H9 (cell line): Measurements from ENCODE around the gene RGP1. TPM values are rescaled to one million over a fixed set of nuclear protein-coding genes. Genes with fewer than 3 reads are reported as not detected.

ENCODE experiments used
- DNase-seq: peaks from one replicate; pipeline ENCODE4 v3.0.0-alpha.2; 2017
- H2AFZ ChIP-seq: one replicate; pipeline ENCODE4 v1.6.1; 2013; ENCODE audit warnings: mild to moderate bottlenecking, low read length, control low read depth, moderate library complexity
- H2AK5ac ChIP-seq: 2 replicates; pipeline ENCODE4 v1.6.1; 2013; ENCODE audit warnings: low read length, control low read depth, mixed read lengths; ENCODE audit not compliant: insufficient read length
- H2BK120ac ChIP-seq: one replicate; pipeline ENCODE4 v1.6.1; 2013; ENCODE audit warnings: low read depth, mild to moderate bottlenecking, low read length, control low read depth, inconsistent platforms; ENCODE audit not compliant: poor library complexity, severe bottlenecking
- H2BK12ac ChIP-seq: 2 replicates; pipeline ENCODE4 v1.6.1; 2013; ENCODE audit warnings: low read length, control low read depth, mixed read lengths, low read depth; ENCODE audit not compliant: insufficient read length
- H2BK15ac ChIP-seq: 2 replicates; pipeline ENCODE4 v1.6.1; 2013; ENCODE audit warnings: low read depth, low read length, control low read depth
- H2BK20ac ChIP-seq: one replicate; pipeline ENCODE4 v1.6.1; 2013; ENCODE audit warnings: low read depth, mild to moderate bottlenecking, low read length, control low read depth, inconsistent platforms; ENCODE audit not compliant: poor library complexity, severe bottlenecking
- H2BK5ac ChIP-seq: 2 replicates; pipeline ENCODE4 v1.6.1; 2013; ENCODE audit warnings: low read length, control low read depth, mixed read lengths; ENCODE audit not compliant: insufficient read length
- H3K14ac ChIP-seq: 2 replicates; pipeline ENCODE4 v1.6.1; 2013; ENCODE audit warnings: low read length, control low read depth; ENCODE audit not compliant: insufficient read depth
- H3K18ac ChIP-seq: 2 replicates; pipeline ENCODE4 v1.6.1; 2013; ENCODE audit warnings: low read depth, mild to moderate bottlenecking, mixed read lengths, low read length, control low read depth; ENCODE audit not compliant: insufficient read length
- H3K23ac ChIP-seq: 2 replicates; pipeline ENCODE4 v1.6.1; 2013; ENCODE audit warnings: low read length, control low read depth, mixed read lengths, low read depth; ENCODE audit not compliant: insufficient read length
- H3K23me2 ChIP-seq: 2 replicates; pipeline ENCODE4 v1.6.1; 2013; ENCODE audit warnings: low read depth, mild to moderate bottlenecking, mixed read lengths, low read length, control low read depth; ENCODE audit not compliant: insufficient read length, poor library complexity, severe bottlenecking
- H3K27ac ChIP-seq: 2 replicates; pipeline ENCODE4 v1.5.1; 2013; ENCODE audit warnings: low read length, control low read depth, mixed read lengths, low read depth; ENCODE audit not compliant: insufficient read length
- H3K27me3 ChIP-seq: 2 replicates; pipeline ENCODE4 v1.6.1; 2013; ENCODE audit warnings: low read length, control low read depth, inconsistent platforms; ENCODE audit not compliant: insufficient read depth
- H3K4ac ChIP-seq: 2 replicates; pipeline ENCODE4 v1.6.1; 2013; ENCODE audit warnings: low read depth, mild to moderate bottlenecking, control low read depth, inconsistent platforms, low read length, moderate library complexity
- H3K4me1 ChIP-seq: 2 replicates; pipeline ENCODE4 v1.6.1; 2013; ENCODE audit warnings: low read length, control low read depth, inconsistent platforms; ENCODE audit not compliant: insufficient read depth
- H3K4me2 ChIP-seq: 2 replicates; pipeline ENCODE4 v1.6.1; 2013; ENCODE audit warnings: low read length, control low read depth, mixed read lengths; ENCODE audit not compliant: insufficient read length, insufficient read depth
- H3K56ac ChIP-seq: 2 replicates; pipeline ENCODE4 v1.6.1; 2013; ENCODE audit warnings: low read depth, mild to moderate bottlenecking, mixed read lengths, low read length, control low read depth; ENCODE audit not compliant: insufficient read length
- H3K79me1 ChIP-seq: 2 replicates; pipeline ENCODE4 v1.6.1; 2013; ENCODE audit warnings: low read depth, mild to moderate bottlenecking, moderate library complexity, low read length, control low read depth, inconsistent platforms; ENCODE audit not compliant: insufficient read depth, poor library complexity, severe bottlenecking
- H3K79me2 ChIP-seq: 2 replicates; pipeline ENCODE4 v1.6.1; 2013; ENCODE audit warnings: low read length, control low read depth, inconsistent platforms; ENCODE audit not compliant: insufficient read depth
- H3K9ac ChIP-seq: 2 replicates; pipeline ENCODE4 v1.6.1; 2013; ENCODE audit warnings: low read length, control low read depth, mixed read lengths; ENCODE audit not compliant: insufficient read length; ENCODE audit errors: extremely low read depth
- H3K9me3 ChIP-seq: one replicate; pipeline ENCODE4 v1.6.1; 2013; ENCODE audit warnings: low read depth, low read length, inconsistent platforms; ENCODE audit not compliant: control insufficient read depth
- H3T11ph ChIP-seq: one replicate; pipeline ENCODE4 v1.6.1; 2013; ENCODE audit warnings: mild to moderate bottlenecking, low read length, control low read depth, inconsistent platforms
- H4K20me1 ChIP-seq: one replicate; pipeline ENCODE4 v1.6.1; 2013; ENCODE audit not compliant: control insufficient read depth, insufficient read length, insufficient read depth
- H4K5ac ChIP-seq: 2 replicates; pipeline ENCODE4 v1.6.1; 2013; ENCODE audit warnings: low read depth, mild to moderate bottlenecking, mixed read lengths, low read length, control low read depth; ENCODE audit not compliant: insufficient read length
- H4K8ac ChIP-seq: replicated peaks from 2 replicates; pipeline ENCODE4 v1.6.1; 2013; ENCODE audit warnings: low read length, control low read depth, mixed read lengths, low read depth; ENCODE audit not compliant: insufficient read length
- H4K91ac ChIP-seq: 2 replicates; pipeline ENCODE4 v1.6.1; 2013; ENCODE audit warnings: low read depth, mild to moderate bottlenecking, moderate library complexity, mixed read lengths, low read length, control low read depth; ENCODE audit not compliant: insufficient read length
- H3K27ac Mint-ChIP-seq, 3 experiments: 2 replicates in 2 of 3; 3 replicates in 1 of 3; pipeline ENCODE4 v1.8.0; 2020 to 2021; ENCODE audit warnings: mixed read lengths in 3 of 3, mild to moderate bottlenecking in 1 of 3, moderate library complexity in 1 of 3
- H3K27me3 Mint-ChIP-seq: 2 replicates; pipeline ENCODE4 v1.8.0; 2021; ENCODE audit warnings: low read depth, mild to moderate bottlenecking, moderate library complexity, mixed read lengths
- H3K36me3 Mint-ChIP-seq, 3 experiments: 2 replicates in 2 of 3; 3 replicates in 1 of 3; pipeline ENCODE4 v1.8.0; 2020 to 2021; ENCODE audit warnings: low read depth in 3 of 3, mixed read lengths in 3 of 3; ENCODE audit not compliant: insufficient read depth in 1 of 3
- H3K4me1 Mint-ChIP-seq, 2 experiments: 2 replicates each; pipeline ENCODE4 v1.8.0; 2020; ENCODE audit warnings: mixed read lengths in 2 of 2
- H3K4me3 Mint-ChIP-seq, 2 experiments: 2 replicates in 1 of 2; 3 replicates in 1 of 2; pipeline ENCODE4 v1.8.0; 2020 to 2021; ENCODE audit warnings: mild to moderate bottlenecking in 2 of 2, mixed read lengths in 2 of 2, moderate library complexity in 1 of 2
- H3K9me3 Mint-ChIP-seq, 2 experiments: 2 replicates in 1 of 2; 3 replicates in 1 of 2; pipeline ENCODE4 v1.8.0; 2020; ENCODE audit warnings: mild to moderate bottlenecking in 2 of 2, mixed read lengths in 2 of 2, moderate library complexity in 1 of 2
- CTCF ChIP-seq: fragments of 200-600 bp; sonication (generic); conservative IDR thresholded peaks from 3 replicates; pipeline ENCODE4 v1.8.0; 2021; ENCODE audit warnings: antibody characterized with exemption, mild to moderate bottlenecking
- total RNA-seq: library from RNA; stranded (reverse); gene quantifications from 2 replicates; pipeline ENCODE4 v1.2.1, GENCODE V29; 2021

The RGP1 gene
- total RNA-seq, 1 experiment from 2014 or later, result 25.7 TPM

GRCh38 chr9:35795695-35796094 lies 46.6 kb downstream of the RGP1 start:
- Histone ChIP-seq H3K27ac (no peak overlapping the region), H3K4me1 (no peaks in the 10 kb centered on the region), H2BK12ac (no peak overlapping the region), H4K20me1 (no peaks in the 10 kb centered on the region), H3K23ac (no peak overlapping the region), H4K8ac (no peak overlapping the region), H3T11ph (no peak overlapping the region), H2BK120ac (no peak overlapping the region), H2AFZ (no peak overlapping the region), H3K79me1 (no peaks in the 10 kb centered on the region), H4K91ac (no peak overlapping the region), H3K27me3 (no peaks in the 10 kb centered on the region), H2BK5ac (no peak overlapping the region), H3K79me2 (no peaks in the 10 kb centered on the region), H2BK15ac (no peak overlapping the region), H3K56ac (no peak overlapping the region), H2AK5ac (no peak overlapping the region), H3K9ac (no peak overlapping the region), H3K18ac (no peak overlapping the region), H3K14ac (no peak overlapping the region), H3K23me2 (peaks cover 3% of the 10 kb centered on the region), H3K4ac (no peak overlapping the region), H3K4me2 (no peak overlapping the region), H4K5ac (no peak overlapping the region), H2BK20ac (no peak overlapping the region), H3K9me3 (no peaks in the 10 kb centered on the region)
- H3K9me3 Mint-ChIP-seq, result no peaks in the 10 kb centered on the region
- H3K27me3 Mint-ChIP-seq, result peaks cover 4% of the 10 kb centered on the region
- H3K27ac Mint-ChIP-seq, result no peak overlapping the region
- peaks cover 4 to 8% of the 10 kb centered on the region in 2 experiments for H3K4me1 Mint-ChIP-seq
- no peak for DNase-seq
- TF ChIP-seq CTCF, result no peak
- no peak overlapping the region for H3K4me3 Mint-ChIP-seq
- H3K36me3 Mint-ChIP-seq, result peaks cover 0 to 7% (median 3%) of the 10 kb centered on the region in 3 experiments; a peak in 3 of 7 replicates
